ENCODE data around the gene CCNY.
"Not testable (repeated sequence)": the region's sequence is repeated elsewhere in the genome, so short reads cannot be mapped to it uniquely, and the experiment has no call there.

GRCh38 chr10:35518187-35518586 is 181.9 kb downstream of the CCNY start:
- TF ChIP-seq CTCF (IDR thresholded peaks at IDR 0.05 in 4 of 5, conservative IDR thresholded peaks at IDR 0.05 in 1 of 5); POLR2A (IDR thresholded peaks at IDR 0.05): not testable (repeated sequence)
